OCI-M2 (cell line): ENCODE results near the gene ABI3BP.
"Not testable (repeated sequence)": the region's sequence is repeated elsewhere in the genome, so short reads cannot be mapped to it uniquely, and the experiment has no call there.

Experiments used
- DNase-seq: peaks from one replicate; lab custom pipeline; 2025; ENCODE audit not compliant: unreplicated experiment; lab: John Stamatoyannopoulos, UW

The ABI3BP gene

DNA sequence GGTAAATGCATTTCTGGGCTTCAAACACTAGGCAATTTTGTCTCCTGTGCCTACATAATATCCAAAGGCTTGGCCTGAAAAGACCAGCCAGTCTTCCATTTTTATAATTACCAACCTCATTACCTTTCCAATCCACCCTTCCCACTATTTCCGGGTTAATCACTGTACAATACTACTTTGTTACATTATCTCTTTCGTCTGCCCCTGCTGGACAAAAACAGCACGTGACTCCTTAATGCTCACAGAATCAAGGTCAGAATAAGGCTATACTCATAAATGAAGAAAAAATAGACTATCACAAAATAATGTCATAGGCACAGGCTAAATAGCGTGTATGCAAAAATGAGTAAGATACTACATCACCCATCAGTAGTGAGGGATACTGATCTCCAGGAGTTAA, 40.1 kb downstream of the ABI3BP start:
- no peak for DNase-seq

DNA sequence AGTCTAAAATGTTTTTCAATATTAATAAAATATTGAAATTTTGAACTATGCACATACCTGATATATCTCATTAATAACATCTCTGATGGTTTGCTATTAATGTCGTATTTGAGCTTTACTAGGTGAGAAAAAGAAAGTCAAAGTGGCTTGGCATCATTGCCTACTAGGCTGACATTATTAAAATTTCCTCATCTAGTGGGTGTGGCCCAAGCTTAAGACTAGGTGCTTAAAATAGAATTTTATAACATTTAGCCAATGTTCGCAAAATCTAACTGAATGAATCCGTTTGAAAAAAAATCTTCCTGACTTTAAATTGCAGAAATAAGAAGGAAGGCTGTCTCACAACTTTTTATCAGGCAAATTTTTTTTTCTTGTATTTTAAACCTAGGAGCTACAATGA, 46.1 kb downstream of the ABI3BP start:
- DNase-seq: no peak

DNA sequence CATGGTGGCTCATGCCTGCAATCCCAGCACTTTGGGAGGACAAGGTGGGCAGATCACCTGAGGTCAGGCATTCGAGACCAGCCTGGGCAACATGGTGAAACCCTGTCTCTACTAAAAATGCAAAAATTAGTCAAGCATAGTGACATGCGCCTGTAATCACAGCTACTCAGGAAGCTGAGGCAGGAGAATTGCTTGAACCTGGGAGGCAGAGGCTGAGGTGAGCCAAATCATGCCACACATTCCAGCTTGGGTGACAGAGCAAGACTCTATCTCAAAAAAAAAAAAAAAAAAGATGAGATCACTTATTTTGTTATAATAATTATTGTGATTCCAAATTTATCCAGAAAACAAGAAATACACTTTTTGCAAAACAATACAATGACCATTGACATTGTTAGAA, 47.1 kb downstream of the ABI3BP start:
- DNase-seq: not testable (repeated sequence)

DNA sequence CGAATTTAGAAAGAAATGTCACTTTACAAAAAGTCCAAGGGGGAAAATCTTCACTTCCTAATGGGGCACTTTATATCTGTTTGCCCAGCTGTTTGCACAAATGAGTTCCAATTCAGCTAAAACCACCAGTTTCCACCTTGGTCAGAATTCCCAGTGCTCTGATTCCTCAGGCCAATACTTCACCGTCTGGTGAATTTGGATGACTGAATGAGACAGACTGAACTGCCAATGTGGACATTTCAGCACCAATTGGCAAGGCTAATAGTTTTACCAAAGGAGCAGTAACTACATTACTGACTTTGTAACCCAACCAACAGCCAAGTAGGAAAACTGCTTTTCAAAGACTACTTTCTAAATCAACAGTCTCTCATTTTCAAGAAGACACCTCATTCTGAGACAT, 51.8 kb downstream of the ABI3BP start:
- no peak for DNase-seq

DNA sequence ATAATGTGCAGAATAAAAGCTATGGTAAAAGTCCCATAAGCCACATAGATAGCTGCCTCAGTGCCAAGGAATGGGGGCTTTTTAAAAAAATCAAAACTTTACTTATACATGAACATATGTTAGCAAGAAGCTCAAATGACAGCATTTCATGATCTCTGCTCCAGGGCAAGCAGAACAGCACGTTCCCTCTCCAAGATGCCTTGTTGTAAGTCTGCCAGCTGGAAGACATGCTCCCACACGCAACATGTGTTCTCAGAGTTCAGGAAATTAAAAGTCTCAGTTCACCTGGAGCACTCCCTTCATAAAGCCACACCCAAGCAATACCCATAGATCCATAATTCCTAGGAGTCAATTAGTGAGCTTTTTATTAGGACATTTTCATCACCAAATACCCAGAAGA, 52.2 kb downstream of the ABI3BP start:
- DNase-seq: no peak

DNA sequence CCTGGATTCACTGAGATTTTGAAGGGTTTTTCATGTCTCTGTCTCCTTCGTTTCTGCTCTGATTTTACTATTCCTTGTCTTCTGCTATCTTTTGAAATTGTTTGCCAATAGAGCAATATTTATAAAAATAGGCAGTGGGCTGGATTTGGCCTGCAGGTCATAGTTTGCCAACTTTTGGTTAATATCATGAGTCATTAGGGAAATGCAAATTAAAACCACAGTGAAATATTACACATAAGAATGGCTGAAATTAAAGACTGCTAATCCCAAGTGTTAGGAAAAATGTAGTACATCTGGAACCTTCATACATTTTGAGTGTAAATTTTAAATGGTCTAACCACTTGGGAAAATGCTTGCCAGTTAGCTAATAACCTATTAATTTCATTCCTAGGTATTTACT, 56.3 kb downstream of the ABI3BP start:
- DNase-seq: no peak

DNA sequence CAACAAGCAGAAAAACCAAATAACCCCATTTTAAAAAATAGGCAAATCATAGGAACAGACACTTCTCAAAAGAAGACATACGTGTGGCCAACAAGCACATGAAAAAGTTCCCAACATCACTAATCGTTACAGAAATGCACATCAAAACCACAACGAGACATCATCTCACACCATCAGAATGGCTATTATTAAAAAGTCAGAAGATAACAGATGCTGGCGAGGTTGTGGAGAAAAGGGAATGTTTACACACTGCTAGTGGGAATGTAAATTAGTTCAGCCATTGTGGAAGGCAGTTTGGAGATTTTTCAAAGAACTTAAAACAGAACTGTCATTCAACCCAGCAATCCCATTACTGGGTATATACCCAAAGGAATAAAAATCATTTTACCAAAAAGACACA, 60.7 kb downstream of the ABI3BP start:
- DNase-seq: no peak

DNA sequence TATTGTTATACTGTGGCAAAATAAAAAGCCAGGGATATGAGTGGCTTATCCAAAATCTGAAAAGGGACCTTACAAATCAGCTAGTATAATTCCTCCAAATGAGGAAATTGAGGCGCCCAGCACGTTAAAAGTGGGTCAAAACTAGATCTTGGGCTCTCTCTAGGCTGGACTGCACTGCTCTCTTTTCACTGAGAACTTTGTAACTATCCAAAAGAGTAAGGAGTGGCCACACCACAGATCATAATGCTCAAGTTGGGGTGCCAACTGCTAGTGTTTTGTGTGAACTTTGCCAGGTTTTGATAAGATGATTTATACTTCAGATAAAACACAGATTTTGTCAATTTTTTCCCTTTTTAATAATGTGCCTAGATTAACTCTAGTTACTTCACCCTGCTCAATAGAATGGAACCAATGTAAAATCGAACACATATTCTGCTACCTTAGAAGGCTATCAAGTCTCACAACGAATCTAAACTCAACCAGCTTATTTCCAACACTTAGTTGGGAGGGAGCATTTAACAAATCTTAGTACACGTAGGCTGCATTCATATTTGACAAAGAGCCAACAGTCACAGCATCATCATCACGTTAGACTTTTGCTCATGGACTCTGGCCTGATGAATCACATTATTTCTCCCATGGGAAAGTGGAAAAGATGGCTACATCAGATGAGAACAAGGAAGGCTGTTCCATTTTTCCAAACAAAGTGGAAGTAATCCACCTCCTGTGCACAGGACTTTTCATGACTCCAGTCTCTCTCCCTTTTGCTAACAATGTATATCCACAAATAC, 64.4 kb downstream of the ABI3BP start:
- DNase-seq: no peak

DNA sequence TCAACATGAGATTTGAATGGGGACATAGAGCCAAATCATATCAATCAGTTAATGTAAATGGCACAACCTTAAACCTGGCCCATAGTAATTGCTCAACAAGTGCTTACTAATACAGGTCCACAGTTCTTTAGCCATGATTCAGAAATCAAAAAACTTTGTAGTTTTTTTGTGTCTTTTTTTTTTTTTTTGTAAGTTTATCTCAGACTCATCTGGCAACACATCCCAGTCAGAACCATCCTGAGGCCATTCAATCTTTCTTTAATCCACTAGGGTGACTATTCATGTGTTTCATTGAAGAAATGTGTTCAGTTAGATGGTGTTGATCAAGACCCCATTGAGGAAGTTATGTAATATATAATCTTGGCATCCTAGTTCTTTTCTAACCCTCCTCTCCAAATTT, 65.4 kb downstream of the ABI3BP start:
- DNase-seq: no peak

DNA sequence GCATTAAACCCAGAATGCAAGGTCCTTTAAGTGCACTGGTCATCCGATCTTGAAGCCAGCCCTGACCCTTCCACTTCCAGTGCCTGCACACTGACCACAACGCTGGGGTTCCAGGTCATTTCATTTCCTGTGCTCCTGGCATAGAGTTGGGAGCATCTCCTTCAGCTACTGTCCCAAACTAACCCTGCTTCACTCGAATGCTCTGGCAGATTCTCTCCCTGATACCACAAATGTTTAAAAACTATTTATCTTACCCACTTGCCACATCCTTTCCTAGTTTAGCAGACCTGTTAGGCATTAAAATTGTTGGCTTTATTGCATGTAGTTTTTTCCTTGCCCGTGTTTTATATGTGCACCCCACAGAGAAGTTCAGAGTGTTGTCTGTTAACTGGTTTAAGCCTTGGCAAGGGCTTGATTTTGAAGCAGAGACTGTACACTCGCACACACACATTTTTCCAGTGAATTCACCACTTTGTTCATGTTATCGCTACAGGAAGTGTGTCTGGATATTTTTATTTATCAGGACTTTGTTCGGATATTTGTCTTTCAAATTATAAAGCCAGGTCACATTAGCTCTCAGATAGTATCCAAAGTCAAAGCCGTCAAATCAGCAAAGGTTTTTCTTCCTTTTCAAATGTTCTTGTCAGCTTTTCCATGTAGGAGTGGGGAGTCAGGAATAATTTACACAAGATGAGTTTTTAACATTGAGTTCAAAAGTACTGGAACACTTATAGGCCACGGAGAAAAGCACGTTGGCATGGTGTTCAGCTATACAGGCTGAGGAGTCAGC, 77.3 kb downstream of the ABI3BP start:
- DNase-seq: no peak

DNA sequence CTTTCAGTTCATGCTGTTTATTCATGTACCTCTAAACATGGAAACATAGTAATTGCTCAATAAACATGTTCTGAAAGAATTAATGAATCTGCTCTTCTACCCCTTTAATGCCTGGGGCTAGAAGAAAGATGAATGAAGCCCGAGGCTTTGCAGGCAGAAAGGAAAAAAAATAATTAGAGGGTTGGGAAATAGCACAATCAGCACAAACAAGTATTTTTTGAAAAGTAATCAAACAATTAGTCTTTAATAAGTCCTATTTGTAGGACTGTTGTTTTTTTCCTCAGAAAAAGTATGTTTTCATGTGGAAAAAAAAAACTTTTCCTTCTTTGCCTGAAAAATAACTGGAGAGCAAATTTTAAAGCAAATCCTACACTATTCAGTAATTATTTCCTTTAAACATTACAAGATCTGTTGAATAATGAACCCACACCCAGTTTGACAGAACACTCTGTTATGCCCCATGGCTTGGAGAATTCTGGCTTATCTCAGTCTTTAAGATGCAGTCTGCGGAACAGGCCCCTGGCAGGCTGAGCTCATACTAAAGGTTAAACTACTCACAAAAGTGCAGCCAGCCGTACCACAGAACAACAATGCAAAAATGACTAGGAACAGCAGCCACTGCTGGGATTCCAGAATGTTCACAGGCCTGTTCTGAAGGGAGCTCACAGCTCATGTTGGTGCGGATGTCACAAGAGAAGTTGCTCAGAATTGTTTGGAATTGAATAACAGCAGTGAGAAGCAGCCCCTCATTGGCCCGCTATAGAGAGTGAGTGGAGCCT, 79.2 kb downstream of the ABI3BP start:
- DNase-seq: no peak

DNA sequence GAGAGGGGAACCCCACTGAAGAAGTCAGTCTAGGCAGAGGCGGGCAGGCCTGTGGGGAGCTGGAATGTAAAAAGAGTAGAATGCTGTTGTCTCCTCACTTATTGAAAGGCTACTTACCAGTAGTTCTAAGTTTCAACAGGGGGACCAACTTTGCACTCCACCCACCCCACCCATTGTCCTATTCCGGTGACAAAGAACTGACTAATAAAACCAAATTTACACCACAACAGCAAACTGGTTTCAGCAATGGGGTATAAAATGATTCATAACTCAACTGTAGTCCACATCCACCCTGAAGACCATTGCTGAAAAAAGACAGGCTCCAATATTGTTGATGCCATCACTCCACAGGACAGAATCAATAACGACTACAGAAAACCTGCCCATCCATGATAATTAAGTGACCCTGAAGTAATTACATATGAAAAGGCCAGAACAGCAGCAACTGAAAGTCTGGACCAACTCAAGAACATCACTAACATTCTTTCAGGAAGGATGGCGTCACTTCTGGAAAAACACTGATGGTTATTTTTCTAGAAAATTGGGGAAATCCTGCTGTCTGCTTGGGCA, 80.2 kb downstream of the ABI3BP start:
- no peak for DNase-seq

DNA sequence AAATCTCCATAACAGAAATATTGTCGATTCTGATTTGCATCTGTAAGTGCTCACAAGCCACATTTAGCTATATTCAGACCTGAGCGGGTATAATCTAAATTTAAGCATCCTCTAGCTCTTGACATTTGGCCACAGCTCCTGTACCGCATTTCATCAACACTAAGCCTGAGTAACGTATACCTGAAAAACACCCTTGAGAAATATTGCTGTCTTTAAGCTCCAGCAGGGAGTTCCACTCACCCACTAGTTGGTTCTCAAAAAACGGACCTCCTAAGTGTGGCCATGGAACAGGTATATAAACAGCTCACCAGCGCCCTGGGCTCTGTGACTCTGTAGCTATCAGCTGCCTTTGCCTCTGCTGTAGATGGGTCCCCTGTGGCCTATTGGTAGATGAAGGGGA, 80.7 kb downstream of the ABI3BP start:
- DNase-seq: no peak

DNA sequence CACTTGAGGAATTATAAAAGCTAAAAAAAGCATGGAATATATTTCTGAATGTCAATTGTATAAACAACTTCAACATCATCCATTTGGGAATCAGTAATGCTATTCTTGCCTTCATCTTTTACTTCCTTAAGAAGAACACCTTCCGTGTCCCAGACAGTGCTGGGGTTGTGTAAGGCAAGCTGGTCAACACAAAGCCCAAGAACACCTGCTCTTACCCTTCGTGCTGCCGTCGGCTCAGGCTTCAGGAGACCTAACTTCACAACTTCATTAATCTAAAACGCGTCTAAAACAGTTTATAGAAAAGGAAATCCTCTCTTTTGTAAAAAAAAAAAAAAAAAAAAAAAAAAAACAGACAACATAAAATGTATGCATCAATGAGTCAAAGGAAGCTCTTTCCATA, 81.3 kb downstream of the ABI3BP start:
- no peak for DNase-seq

DNA sequence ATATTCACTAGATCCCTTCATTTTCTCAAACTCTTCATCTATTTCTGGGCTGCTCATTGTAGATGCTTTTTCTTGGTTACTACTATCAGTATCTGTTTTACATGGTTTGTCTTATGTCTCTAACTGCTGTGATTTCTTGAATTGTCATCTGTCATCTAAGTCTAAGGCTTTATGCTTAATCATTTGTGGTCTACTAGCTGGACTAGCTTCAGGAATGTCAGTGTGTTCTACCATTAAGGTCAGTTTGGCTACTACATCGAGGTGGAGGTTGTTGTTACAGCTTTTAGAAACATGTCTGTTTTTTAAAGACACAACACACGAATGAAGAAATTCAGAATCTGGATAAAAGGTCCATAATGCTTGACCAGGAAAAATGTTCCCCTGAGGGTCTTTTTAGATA, 82.2 kb downstream of the ABI3BP start:
- no peak for DNase-seq

DNA sequence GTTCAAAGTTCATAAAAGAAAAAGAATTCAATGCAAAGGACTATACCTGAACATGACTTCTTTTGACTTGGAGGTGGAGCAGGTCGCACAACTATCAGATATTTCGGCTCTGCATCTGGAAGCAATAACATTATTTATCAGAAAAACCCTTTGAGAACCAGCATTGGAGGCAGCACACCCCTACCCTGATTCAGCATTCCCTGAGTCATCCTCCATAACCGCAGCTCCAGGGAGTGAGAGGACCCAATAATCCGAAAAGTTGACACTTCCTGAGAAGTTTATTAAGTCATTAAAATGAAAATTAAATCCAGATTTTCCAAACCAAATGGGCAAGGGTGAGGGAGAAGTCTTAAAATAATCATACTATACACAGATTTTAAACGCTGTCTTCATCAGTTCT, 90.6 kb downstream of the ABI3BP start:
- DNase-seq: no peak

DNA sequence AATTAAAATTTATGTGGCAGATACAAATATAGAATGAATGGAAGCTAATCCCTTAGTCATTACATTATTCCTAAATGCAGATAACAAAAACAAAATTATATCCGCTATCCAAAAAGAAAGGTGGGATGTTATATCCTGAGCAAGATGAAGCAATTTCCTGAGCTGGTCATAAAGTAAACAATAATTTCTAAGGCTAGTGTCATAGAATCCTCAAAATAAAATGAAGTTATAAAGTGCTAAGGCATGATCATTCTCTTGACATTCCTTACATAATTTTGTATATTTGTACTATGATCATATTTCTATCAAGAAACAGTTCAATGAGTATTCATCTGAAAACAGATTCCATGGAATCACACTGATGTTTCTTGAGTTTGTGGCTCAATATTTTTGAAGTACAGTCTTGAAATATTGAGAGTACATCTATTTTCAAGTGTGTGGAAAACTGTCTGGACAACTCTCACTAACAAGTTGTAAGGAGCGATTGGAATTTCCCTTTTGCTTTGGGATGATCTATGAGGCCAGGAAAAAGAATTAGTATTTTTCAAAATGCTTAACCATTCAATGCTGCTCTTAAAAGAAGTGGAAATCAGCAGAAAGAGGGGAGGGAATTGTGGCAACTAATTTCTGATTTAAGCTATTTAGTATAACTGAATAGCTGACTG, 92.4 kb downstream of the ABI3BP start:
- DNase-seq: no peak

DNA sequence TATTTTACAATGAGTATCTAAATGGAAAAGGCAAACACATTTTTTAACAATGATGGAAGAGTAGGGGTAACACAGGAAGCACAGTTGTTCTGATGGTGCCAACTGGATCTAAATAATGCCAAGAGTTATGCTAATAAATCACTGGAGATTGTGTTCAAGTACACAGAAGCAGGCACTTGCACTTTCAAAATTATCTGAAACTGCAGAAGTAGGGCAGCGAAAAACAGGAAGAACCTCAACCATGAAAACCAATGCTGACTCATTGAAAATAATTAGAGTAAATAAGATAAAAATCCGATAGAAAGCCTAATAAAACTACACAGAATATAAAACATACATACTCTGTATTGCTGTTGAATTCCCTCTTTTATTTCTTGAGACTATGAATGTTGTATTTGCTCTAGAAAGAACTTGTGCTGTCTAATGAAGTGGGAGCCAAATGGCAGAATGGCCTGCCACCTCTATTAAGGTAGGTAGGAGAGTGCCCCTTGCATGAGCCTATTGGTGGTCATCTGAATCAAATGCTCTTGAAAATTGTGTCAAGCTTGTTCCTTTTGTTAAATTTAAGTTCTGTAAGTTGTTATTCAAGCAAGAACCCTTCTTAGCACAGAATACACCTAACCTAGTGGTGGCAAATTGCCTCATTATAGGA, 93.7 kb downstream of the ABI3BP start:
- no peak for DNase-seq

DNA sequence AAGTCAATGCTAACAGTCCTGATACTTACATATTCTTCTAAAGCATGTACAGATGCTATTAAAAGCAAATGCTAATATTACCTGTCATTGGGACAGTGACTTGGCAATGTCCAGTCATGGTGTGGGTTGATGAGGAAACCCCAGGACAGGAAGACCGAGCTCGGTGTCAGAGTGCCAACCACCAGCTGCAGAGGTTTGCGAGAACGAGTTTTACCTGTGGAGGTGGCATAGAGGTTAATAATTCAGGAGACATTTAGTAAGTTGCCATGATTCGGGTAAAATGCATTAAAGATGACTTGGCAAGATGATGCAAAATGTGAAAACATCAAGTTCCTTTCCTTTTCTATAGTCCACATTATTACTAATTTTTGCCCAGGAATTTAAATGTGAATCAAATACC, 94.5 kb downstream of the ABI3BP start:
- no peak for DNase-seq

DNA sequence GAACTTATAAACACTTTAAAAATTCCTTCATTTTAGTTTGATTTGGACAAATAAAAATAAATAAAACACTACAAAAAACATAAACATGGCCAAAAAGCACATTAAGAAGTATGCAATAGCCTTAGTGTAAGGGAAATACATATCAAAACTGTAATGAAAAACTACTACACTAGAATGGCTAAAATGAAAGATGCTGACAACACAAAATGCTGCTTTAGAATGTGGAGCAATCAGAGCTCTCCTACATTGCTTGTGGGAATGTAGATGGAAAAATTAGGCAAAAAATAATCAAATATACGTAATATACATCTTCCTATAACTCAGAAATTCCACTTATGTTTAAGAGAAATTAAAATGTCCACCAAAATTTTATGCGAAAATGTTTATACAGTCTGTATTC, 96.2 kb downstream of the ABI3BP start:
- no peak for DNase-seq
